Mucosa of rectum (tissue), 2 donors: Measurements from ENCODE around the gene SH2D3A.

ENCODE experiments used
- H3K27ac ChIP-seq, 2 donors: one replicate each; pipeline ENCODE4 v1.7.0; 2013; ENCODE audit warnings: inconsistent platforms in 2 of 2, low read depth in 2 of 2, low read length in 2 of 2
- H3K27me3 ChIP-seq, 2 donors: one replicate each; pipeline ENCODE4 v1.7.0; 2013; ENCODE audit warnings: low read length in 2 of 2; ENCODE audit not compliant: control insufficient read depth in 2 of 2, insufficient read depth in 2 of 2
- H3K36me3 ChIP-seq, 2 donors: one replicate each; pipeline ENCODE4 v1.7.0; 2013; ENCODE audit warnings: low read length in 2 of 2; ENCODE audit not compliant: control insufficient read depth in 2 of 2, insufficient read depth in 2 of 2
- H3K4me1 ChIP-seq, 2 donors: one replicate each; pipeline ENCODE4 v1.7.0; 2013; ENCODE audit warnings: low read length in 2 of 2, mild to moderate bottlenecking in 1 of 2; ENCODE audit not compliant: control insufficient read depth in 2 of 2, insufficient read depth in 2 of 2
- H3K4me3 ChIP-seq, 2 donors: one replicate each; pipeline ENCODE4 v1.7.0; 2013; ENCODE audit warnings: low read length in 2 of 2
- H3K9ac ChIP-seq, 2 donors: one replicate each; pipeline ENCODE4 v1.7.0; 2013; ENCODE audit warnings: low read length in 2 of 2, low read depth in 1 of 2, mild to moderate bottlenecking in 1 of 2
- H3K9me3 ChIP-seq, 2 donors: one replicate each; pipeline ENCODE4 v1.7.0; 2013; ENCODE audit warnings: low read length in 2 of 2; ENCODE audit not compliant: control insufficient read depth in 2 of 2
- donor health status: healthy.
- donor health status: Normal muscosa, but diverticular disease.

Gene SH2D3A

DNA sequence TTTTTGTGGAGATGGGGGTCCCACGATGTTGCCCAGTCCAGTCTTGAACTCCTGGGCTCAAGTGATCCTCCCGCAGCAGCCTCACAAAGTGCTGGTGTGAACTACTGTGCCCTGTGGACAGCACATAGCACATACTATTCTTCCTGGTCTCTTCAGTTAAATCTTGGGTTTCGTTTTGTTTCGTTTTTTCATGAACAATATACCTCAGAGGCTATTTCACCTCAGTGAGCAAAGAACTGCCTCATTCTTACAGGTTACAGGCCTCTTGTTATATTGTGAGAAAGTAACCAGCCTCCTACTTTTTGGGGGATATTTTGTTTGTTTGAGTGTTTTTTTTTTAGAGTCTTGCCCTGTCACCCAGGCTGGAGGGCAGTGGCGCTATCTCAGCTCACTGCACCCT is 45.5 kb downstream of the SH2D3A start:
- Histone ChIP-seq H3K36me3 (no peaks in the 10 kb centered on the region), H3K4me1 (no peaks in the 10 kb centered on the region), H3K9me3 (no peaks in the 10 kb centered on the region), H3K9ac (no peak overlapping the region), H3K27ac (no peak overlapping the region), H3K4me3 (no peak overlapping the region), H3K27me3 (no peaks in the 10 kb centered on the region)

- H3K27me3 ChIP-seq, result no peaks in the 10 kb centered on the region
- H3K9ac ChIP-seq, result no peak overlapping the region
- no peaks in the 10 kb centered on the region for H3K36me3 ChIP-seq
- H3K4me1 ChIP-seq, result no peaks in the 10 kb centered on the region
- no peak overlapping the region for H3K27ac ChIP-seq
- no peaks in the 10 kb centered on the region for H3K9me3 ChIP-seq
- no peak overlapping the region for H3K4me3 ChIP-seq
Observed at GRCh38 chr19:6721138-6721474, 46.1 kb downstream of the SH2D3A start.

GRCh38 chr19:6720369-6721137 is 46.7 kb downstream of the SH2D3A start, which contains the start of gene C3:
C3 (minus strand) TSS chr19:6720650; CDS start chr19:6720589, 61 bp downstream.
- Histone ChIP-seq H3K4me1 (no peaks in the 10 kb centered on the region), H3K9ac (no peak within 1 kb of the TSS), H3K27ac (no peak within 1 kb of the TSS), H3K4me3 (no peak within 1 kb of the TSS), H3K9me3 (no peaks in the 10 kb centered on the region), H3K36me3 (no peaks in the 10 kb centered on the region), H3K27me3 (no peaks in the 10 kb centered on the region)

- Histone ChIP-seq H3K27me3 (no peaks in the 10 kb centered on the region), H3K36me3 (no peaks in the 10 kb centered on the region), H3K9me3 (no peaks in the 10 kb centered on the region), H3K4me3 (no peak overlapping the region), H3K9ac (no peak overlapping the region), H3K27ac (no peak overlapping the region), H3K4me1 (no peaks in the 10 kb centered on the region)
Observed at GRCh38 chr19:6719992-6720368, 47.3 kb downstream of the SH2D3A start.

DNA sequence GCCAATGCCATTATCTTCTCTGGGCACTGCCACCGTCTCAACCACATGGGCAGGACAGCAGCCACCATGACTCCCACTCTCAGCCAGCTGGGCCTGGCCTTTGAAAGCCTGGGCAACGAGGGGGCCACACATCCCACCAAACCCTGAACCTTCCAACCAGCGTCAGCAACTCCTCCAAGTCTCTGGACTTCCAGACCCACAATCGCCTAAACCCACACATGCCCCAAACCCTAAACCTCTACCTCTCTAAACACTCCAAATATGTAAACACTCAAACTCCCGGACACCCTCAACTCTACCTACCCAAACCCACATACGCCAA is 47.7 kb downstream of the SH2D3A start:
- no peaks in the 10 kb centered on the region for H3K36me3 ChIP-seq
- no peaks in the 10 kb centered on the region for H3K27me3 ChIP-seq
- H3K9me3 ChIP-seq, result no peaks in the 10 kb centered on the region
- no peak overlapping the region for H3K27ac ChIP-seq
- H3K9ac ChIP-seq, result no peak overlapping the region
- peak overlapping the region in 1 of 2 donors; percentile 13 for H3K4me3 ChIP-seq
- H3K4me1 ChIP-seq, result no peaks in the 10 kb centered on the region

GRCh38 chr19:6718741-6719539 is 48.3 kb downstream of the SH2D3A start:
- no peaks in the 10 kb centered on the region for H3K27me3 ChIP-seq
- no peak overlapping the region for H3K27ac ChIP-seq
- no peak overlapping the region for H3K9ac ChIP-seq
- no peaks in the 10 kb centered on the region for H3K36me3 ChIP-seq
- H3K4me3 ChIP-seq, result peak overlapping the region in 1 of 2 donors; percentile 13
- no peaks in the 10 kb centered on the region for H3K9me3 ChIP-seq
- no peaks in the 10 kb centered on the region for H3K4me1 ChIP-seq

DNA sequence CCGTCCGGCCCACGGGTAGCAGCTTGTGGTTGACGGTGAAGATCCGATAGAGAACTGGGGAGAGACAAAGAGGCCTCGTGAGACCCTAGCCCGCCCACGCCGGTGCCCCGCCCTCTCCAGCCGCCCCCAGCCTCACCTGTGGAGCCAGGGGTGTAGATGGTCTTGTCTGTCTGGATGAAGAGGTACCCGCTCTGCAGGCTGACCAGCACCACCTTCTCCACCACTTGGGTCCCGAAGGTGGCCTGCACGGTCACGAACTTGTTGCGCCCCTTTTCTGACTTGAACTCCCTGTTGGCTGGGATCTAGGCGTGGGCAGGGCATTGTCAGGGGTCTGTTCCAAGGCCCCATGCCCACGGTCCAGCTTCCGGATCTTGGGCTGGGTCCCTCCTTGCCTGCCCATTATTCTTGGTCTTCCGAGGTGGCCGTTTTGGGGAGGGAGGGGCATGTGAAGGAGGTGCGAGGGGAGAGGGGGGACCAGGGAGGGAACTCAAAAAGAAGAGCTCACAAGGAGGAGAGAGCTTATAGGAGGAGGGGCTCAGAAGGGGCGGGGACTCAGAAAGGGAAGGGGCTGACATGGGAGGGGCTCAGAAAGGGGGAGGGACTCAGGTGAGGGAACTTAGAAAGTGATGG is 49.0 kb downstream of the SH2D3A start:
- Histone ChIP-seq H3K27me3 (no peaks in the 10 kb centered on the region), H3K4me3 (no peak overlapping the region), H3K27ac (no peak overlapping the region), H3K4me1 (no peaks in the 10 kb centered on the region), H3K9me3 (no peaks in the 10 kb centered on the region), H3K36me3 (no peaks in the 10 kb centered on the region), H3K9ac (no peak overlapping the region)

DNA sequence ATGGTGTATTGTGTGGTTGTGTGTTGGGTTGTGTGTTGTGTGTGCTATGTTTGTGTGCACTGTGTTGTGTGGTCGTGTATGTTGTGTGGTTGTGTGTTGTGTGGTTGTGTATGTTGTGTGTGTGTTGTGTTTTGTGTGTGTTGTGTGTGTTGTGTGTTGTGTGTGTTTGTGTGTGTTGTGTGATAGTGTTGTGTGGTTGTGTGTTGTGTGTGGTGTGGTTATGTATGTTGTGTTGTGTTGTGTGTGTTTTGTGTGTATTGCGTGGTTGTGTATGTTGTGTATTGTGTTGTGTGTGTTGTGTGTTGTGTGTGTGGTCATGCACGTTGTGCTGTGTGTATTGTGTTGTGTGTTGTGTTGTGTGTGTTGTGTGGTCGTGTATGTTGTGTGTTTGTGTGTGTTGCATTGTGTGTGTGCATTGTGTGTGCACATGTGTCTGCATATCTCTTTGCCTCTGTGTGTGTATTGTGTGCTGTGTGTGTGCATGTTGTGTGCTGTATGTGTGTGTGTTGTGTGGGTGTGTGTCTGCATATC is 49.7 kb downstream of the SH2D3A start:
- Histone ChIP-seq H3K9ac (no peak overlapping the region), H3K4me3 (no peak overlapping the region), H3K36me3 (no peaks in the 10 kb centered on the region), H3K9me3 (no peaks in the 10 kb centered on the region), H3K4me1 (no peaks in the 10 kb centered on the region), H3K27me3 (no peaks in the 10 kb centered on the region), H3K27ac (no peak overlapping the region)

DNA sequence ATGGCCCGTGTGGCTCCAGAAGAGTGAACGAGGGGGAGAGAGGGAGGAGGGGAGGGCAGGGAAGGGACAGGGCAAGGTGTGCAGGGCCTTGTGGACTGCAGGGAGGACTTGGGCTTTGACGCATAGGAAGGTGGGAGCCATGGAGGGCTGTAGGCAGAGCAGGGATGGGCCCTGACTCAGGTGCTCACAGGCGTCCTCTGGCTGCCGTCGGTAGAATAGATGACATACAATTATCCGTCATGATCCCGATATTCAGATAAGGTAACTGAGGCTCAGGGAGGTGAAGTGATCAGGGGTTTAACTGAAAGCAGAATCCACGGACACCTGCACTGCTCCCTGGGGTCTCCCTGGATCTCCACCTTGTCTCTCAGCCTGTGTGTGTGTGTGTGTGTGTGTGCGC is 50.2 kb downstream of the SH2D3A start:
- H3K27ac ChIP-seq, result no peak overlapping the region
- no peaks in the 10 kb centered on the region for H3K9me3 ChIP-seq
- no peak overlapping the region for H3K4me3 ChIP-seq
- H3K4me1 ChIP-seq, result no peaks in the 10 kb centered on the region
- H3K9ac ChIP-seq, result no peak overlapping the region
- no peaks in the 10 kb centered on the region for H3K27me3 ChIP-seq
- no peaks in the 10 kb centered on the region for H3K36me3 ChIP-seq

GRCh38 chr19:6716610-6716970 is 50.6 kb downstream of the SH2D3A start:
- H3K27ac ChIP-seq, result no peak overlapping the region
- peaks cover 0 to 2% of the 10 kb centered on the region in 2 donors for H3K27me3 ChIP-seq
- no peaks in the 10 kb centered on the region for H3K36me3 ChIP-seq
- no peak overlapping the region for H3K4me3 ChIP-seq
- H3K4me1 ChIP-seq, result no peaks in the 10 kb centered on the region
- H3K9ac ChIP-seq, result no peak overlapping the region
- H3K9me3 ChIP-seq, result no peaks in the 10 kb centered on the region
